HG03432 (cell line): ENCODE results near the gene QSER1.
"Not testable (repeated sequence)": the region's sequence is repeated elsewhere in the genome, so short reads cannot be mapped to it uniquely, and the experiment has no call there.

Experiments
- ATAC-seq: cut with Tn5 transposase; IDR thresholded peaks from one replicate; pipeline ENCODE4 v1.9.1; 2021; ENCODE audit warnings: mild to moderate bottlenecking, moderate library complexity; ENCODE audit not compliant: unreplicated experiment

QSER1 gene

DNA sequence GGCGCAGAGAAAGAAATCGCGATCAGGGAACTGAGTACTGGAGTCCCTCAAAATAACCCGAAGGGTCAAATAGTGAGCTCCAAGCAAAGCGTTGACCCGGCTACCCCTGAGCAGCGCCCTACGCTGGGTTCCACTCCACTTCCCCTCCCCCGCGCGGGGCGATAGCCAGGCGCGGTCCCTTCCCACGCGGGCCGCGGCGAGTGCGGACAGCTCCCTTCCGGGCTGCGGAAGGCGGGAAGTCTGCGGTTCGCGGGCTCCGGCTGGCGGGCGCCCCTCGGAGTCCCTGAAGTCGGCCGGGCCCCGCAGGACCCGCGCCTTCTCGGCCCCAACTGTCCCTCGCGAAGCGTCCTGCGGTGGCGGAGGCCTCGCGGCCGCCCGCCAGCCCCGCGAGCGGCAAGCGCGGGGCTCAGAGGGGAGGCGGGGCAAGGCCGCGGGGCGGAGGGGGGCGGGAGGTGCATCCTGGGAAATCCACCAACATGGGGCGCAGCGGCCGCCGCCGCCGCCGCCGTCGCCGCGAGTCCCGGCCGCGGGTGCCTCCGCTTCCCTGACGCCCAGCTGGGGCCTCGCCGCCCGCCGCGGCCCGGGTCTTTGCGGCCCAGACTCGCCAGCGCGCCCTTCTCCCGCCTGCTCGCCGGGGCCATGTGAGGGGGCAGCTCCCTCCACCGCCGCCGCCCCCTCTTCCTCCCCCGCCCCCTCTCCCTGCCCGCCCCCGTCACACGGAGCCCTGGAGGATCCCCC lies at the start of gene QSER1:
Gene QSER1 (plus strand): TSS at position 457 of the 738 bp plus-strand sequence. CDS start 315 bp downstream, outside the sequence.
- ATAC-seq = peak; percentile 71

DNA sequence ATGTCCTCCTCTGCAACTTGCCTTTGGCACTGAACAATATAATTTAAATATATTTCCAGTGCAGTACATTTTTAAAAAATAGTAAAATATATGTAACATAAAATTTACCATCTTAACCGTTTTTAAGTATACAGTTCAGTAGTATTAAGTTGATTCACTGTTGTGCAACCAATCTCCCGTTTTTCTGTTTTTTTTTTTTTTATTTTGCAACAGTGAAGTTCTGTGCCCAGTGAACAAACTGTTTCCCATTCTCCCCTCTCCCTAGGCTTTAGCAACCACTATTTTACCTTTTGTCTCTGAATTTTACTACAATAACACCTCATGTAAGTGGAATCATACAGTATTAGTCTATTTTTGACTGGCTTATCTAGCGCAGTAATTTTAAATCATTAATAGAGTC lies 49.1 kb upstream of the QSER1 start:
- ATAC-seq = no peak

DNA sequence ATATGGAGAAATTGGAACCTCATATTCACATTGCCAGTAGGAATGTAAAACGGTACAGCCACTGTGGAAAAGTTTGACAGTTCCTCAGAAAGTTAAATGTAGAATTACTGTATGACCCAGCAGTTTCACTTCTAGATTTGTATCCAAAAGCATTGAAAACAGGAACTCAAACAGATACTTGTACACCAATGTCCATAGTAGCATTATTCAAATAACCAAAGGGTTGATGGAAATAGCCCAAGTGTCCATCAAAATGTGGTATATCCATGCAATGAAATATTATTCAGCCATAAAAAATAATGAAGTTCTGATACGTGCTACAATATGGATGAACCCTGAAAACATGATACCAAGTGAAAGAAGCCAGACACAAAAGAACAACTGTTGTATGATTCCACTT lies 45.1 kb upstream of the QSER1 start:
- ATAC-seq = no peak

DNA sequence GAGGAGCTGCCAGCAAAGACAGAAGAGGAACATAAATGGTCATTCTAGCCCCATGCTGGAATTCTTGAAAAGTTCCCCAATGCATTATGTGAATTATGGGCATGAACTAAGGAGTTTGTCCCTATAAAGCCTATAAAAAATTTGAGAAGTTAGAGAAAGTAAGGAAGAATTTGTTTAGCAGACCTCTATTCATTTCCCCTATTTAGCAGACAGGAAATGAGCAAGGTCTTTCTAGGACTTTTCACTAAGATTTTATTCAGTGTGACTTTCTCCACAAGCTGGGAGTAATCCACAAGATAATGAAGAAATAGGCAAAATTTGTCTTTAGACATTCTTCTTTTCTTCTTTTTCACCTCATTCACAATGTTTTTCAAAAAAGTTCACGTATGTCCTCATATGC lies 42.9 kb upstream of the QSER1 start:
- no peak for ATAC-seq

DNA sequence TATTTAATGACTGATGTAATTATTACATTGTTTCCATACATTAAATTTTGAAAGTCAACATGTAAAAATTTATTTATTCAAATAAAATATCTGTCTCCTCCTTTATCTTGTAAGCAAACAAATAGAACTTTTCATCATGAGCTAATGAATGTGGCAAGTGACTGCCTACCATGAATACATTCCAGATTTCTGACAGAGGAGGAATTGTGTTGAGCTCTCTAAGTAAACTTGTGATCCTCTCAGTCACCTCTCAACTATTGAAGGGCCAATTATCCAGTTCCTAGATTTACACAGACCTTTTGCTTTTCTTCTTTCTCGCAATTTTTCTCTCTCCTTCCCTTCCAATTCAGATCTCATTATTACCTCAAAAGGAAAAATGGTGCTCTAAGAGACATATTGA lies 41.4 kb upstream of the QSER1 start:
- ATAC-seq = no peak

DNA sequence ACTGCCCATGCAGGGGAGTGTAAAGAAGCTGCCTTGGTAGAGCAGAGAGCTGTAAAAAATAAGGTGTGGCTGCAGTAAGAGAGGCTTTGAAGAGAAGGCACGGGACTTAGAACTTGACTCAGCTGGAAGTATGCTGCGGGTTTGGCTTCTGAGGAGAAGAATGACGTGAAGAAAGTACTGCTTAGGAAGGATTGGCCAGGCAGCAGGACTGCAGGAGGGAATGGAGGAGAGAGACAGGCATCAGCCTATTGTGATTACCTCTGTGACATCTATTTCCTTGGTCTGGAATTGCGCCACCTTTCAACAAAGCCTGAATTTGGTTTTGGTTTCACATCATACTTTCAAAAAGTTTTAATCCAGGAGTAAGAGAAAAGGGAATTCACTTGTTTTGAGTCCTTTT lies 40.4 kb upstream of the QSER1 start:
- no peak for ATAC-seq

DNA sequence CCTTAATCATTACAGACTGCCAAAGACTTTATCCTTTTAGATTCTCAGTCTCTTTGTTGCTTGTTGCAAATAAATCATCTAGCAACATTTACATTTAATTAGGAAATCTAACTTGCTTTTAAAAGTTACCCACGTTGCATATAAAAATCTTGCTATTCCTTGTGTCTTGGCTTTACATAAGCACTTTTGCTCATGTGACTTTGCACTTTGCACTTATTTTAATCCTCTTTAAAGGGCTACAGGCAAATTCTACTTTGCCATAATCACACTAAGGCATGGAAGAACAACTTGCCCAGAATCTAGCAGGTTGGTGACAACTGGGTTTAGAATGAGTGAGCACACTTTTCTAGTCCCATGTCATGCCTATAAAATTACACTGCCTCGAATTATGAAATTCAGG lies 37.0 kb upstream of the QSER1 start:
- ATAC-seq = no peak

DNA sequence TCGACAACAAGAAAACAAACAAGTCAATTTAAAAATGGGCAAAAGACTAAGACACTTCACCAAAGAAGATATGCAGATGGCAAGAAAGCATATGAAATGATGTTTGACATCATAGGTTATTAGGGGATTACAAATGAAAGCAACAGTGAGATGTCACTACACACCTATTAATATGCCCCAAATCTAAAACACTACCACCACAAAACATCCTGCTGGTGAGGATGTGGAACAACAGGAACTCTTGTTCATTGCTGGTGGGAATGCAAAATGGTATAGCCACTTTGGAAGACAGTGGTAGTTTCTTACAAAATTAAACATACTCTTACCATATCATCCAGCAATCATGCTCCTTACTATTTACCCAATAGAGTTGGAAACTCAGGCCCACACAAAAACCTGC lies 33.9 kb upstream of the QSER1 start:
- ATAC-seq = no peak

DNA sequence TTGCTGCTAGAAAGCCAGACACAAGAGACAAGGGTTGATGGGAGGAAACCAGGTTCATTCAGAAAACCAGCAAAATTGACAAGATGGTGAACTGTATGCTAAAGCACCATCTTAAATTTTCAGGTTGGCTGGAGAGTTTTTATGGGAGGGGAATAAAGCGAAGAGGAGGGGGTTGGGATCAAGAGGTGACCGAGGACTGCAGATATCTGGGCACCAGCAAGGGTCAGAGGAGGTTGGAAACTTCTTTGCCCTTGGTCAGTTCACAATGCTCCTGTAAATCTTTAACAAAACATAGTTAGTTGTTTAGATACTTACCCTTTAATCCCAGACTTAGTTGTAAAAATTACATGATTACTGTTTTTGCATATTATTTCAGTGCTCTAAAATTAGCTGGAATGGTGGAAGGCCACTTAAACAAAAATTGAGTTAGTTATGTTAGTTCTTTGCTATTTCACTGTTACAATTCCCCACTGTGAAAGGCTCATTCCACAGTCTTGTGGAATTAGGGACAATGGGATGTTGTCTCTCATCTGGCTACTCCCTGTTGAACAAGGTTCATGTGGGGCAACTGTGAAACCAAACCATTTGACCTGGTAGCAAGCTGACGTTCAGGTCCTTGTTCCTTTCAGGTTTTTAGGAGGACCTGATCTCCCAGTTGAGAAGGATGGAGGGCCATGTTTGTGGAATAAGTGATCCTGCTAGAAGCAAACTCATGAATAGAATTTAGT lies 30.6 kb upstream of the QSER1 start:
- no peak for ATAC-seq

DNA sequence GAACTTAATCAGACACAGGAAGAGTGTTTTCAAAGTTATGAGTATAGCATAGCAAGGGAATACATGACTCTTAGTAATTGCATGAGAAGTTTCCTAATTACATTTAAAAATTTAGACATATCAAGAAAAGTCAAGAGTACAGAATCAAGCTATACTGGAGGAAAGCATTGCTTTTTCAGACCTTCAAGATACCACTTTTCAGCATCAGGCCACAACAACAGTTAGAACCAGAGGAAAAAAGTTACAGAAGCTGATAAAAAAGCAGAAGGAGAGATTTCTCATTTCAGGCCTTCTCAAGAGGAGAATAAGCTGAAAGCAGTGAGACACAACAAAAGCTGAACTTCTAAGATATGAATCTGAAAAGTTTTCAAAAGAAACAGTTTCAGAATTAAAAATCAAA lies 28.1 kb upstream of the QSER1 start:
- ATAC-seq = no peak

DNA sequence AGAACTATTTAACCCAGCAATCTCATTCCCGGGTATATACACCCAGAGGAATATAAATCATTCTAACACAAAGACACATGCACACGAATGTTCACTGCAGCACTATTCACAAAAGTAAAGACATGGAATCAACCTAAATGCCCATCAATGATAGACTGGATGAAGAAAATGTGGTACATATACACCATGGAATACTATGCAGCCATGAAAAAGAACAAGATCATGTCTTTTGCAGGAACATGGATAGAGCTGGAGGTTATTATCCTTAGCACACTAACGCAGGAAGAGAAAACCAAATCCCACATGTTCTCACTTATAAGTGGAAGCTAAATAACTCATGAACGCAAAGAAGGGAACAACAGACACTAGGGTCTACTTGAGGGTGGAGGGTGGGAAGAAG lies 23.9 kb upstream of the QSER1 start:
- ATAC-seq = not testable (repeated sequence)

DNA sequence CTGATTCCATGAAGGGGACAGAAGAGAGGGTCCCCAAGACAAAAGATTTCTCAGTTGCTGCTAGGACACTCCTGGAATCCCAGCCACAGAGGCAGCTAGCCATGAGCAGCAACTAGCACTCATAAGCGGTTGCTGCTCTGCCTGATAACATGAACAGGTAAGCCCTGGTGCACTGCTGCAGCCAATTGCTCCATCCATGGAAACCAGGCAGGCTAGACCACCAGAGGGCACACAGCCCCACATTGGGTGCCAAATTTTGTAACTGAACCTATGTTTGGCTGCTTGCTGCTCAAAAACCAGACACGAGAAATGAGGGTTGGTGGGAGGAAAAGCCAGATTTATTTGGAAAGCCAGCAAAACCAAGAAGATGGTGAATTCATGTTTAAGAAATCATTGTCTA lies 21.9 kb upstream of the QSER1 start:
- ATAC-seq = no peak

DNA sequence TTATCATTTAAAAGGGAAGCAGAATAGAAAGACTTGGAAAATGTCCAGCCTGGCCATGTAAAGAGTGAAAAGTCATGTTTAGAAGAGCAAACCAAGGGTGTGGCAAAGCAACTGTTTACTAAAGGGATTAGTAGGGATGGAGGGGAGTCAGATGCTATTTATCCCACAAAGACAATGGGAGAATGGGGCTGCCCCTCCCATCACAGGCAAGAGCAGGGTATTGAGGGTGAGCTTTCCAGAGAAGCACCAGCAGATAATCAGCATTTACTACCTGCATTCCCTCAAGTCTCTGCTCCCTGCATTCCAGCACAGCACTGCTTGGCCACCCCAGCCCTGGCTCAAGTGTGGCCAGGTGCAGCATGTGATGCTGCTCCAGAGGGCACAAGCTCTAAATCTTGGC lies 18.5 kb upstream of the QSER1 start:
- ATAC-seq = no peak

DNA sequence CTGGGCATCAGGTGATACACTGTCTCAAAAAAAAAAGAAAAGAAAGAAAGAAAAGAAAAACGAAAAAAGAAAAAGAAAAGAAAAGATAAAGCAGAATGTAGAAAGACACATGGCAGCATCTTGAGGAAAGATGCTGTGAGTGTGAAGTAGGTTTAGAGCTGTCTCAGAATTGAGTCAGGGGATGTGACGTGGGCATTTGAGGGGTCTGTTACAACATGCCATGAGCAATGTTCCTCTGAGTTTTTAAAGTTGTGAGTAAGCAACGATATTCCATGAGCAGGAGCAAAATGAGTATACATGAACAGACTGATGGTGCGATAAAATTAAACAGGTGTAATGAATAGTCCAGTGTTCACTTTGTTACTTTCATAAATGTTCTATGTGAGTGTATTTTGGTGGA lies 11.3 kb upstream of the QSER1 start:
- ATAC-seq = no peak

DNA sequence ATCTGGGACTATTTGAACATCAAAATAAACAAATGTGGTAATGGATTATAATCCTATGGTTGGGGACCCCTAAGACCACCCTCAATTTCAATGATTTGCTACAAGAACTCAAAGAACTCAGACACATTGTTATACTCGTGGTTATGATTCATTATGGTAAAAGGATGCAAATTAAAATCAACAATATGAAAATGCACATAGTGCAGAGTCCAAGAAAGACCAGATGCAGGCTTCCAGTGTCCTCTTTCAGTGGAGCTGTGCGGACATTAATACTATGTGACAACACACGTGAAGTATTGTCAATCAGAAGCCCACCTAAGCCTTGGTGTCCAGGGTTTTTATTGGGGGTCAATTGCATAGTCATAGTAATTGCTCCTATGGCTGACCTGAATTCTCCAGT lies 9.2 kb upstream of the QSER1 start:
- ATAC-seq = no peak

DNA sequence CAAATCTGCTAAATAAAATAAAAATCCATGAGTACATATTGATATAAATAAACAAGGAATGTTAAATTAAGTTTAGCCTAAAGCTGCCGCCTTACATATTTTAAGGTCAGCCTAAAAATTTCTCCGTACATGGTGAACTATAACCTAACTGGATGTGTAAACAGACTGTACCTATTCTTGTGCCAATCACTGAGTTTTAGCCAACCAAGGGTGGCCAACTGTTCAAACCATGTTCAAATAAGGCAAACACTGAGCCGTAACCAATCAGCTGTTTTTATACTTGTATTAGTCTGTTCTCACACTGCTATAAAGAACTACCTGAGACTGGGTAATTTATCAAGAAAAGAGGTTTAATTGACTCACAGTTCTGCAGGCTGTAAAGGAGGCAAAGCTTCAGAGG lies 8.6 kb upstream of the QSER1 start:
- no peak for ATAC-seq

DNA sequence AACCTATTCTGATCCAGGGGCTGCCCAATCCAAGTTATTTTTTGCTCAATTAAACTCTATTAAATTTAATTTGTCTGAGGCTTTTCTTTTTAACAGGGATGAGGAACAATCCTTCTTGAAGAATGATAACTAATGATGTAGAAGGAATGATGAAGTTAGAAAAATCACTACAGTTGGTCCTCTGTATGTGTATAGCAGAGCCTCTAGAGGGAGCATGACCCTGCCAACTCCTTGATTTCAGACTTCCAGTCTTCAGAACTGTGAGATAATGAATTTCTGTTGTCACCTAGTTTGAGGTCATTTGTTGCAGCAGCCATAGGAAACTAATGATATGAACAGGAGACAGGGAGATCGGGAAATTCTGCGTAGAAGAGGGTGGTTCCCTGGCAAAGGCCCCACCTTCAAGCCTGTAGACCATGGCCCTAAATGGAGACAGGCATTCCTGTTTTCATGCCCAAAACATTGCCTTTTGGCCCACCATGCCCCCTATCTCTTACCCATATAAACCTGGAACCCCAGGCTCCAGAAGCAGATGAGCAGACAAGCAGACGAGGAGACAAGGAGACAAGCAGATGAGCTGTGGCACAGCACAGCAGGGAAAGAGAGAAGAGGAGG lies 7.7 kb upstream of the QSER1 start:
- ATAC-seq = peak; percentile 52

DNA sequence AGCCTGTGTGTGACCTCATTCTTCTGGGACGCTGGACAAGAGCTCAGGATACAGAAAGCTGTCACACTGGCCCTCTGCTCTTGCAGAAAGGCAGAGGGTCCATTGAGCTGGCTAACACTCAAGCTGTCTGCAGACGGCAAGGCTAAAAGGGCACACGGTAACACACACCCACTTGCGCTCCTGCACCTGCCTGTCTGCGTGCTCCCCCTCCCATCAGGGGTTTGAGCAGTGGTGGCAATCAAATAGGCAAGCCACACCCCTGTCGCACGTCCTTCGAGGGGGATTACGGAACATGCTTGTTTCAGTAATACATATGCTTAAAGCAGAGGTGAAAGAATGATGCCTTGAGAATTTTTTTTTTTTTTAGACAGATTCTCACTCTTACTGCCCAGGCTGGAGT lies 7.1 kb upstream of the QSER1 start:
- ATAC-seq = no peak

DNA sequence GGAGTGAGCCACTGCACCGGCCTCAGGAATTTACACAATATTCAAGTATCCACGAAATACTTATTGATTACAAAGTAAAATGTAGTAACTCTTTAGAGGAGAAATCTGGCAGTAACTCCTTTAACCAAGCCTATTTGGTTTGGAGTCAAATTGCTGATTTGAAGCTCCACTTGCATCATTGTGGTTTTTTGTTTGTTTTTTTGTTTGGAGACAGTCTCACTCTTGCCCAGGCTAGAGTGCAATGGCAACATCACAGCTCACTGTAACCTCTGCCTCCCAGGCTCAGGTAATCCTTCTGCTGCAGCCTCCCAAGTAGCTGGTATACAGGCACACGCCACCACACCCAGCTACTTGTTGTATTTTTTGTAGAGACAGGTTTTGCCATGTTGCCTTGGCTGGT lies 6.4 kb upstream of the QSER1 start:
- no peak for ATAC-seq

DNA sequence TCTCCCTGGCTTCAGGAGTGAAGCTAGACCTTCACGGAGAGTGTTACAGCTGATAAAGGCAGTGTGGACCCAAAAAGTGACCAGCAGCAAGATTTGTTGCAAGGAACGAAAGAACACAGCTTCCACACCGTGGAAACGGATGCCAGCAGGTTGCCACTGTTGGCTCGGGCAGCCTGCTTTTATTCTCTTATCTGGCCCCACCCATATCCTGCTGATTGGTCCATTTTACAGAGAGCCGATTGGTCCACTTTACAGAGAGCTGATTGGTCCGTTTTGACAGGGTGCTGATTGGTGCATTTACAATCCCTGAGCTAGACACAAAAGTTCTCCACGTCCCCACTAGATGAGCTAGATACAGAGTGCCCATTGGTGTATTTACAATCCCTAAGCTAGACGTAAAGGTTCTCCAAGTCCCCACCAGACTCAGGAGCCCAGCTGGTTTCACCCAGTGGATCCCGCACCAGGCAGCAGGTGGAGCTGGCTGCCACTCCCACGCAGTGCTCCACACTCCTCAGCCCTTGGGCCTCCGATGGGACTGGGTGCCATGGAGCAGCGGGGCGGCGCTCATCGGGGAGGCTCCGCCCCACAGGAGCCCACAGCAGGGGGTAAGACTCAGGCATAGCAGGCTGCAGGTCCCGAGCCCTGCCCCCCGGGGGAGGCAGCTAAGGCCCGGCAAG lies 4.8 kb upstream of the QSER1 start:
- ATAC-seq = not testable (repeated sequence)

DNA sequence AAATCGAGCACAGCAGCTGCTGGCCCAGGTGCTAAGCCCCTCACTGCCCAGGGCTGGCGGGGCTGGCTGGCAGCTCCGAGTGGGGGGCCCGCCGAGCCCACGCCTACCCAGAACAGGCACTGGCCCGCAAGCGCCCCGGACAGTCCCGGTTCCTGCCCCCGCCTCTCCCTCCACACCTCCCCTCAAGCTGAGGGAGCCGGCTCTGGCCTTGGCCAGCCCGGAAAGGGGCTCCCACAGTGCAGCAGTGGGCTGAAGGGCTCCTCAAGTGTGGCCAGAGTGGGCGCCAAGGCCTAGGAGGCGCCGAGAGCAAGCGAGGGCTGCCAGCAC lies 4.3 kb upstream of the QSER1 start:
- not testable (repeated sequence) for ATAC-seq

DNA sequence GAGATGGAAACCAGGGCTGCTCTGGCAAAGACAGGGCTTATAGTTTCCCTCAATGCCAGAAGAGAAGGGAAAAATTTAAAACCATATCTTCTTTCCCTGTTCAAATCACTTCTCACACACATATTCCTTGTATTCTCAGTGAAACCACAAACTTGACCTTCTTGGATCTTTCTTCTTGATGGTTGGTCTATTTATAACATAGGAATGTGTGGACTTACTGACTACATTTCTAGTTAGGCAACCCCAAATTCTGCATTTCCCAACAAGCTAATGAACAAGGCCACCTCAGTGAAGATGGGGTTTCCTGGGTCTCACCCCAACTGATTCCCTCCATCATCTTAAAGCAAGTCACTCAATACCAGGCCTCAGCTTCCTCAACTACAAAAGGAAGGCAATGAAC lies 3.8 kb upstream of the QSER1 start:
- no peak for ATAC-seq
